Activated naive CD4-positive, alpha-beta T cell treated with anti-CD3 and anti-CD28 coated beads for 36 hours (primary cell): Measurements from ENCODE around the gene LTO1. TPM values are rescaled to one million over a fixed set of nuclear protein-coding genes. Genes with fewer than 3 reads are reported as not detected.

ENCODE experiments used
- CTCF ChIA-PET: fragments of 350-600 bp; sonication (Branson Sonifier 250); formaldehyde crosslinking; loops from one replicate; lab custom pipeline; 2021; ENCODE audit warnings: antibody characterized with exemption; lab: Charles Lee
- DNase-seq: peaks from one replicate; pipeline ENCODE4 v3.0.0-alpha.2; 2020
- H3K27ac Mint-ChIP-seq: one replicate; pipeline ENCODE4 v1.8.0; 2021; ENCODE audit warnings: mild to moderate bottlenecking, mixed read lengths
- H3K27me3 Mint-ChIP-seq: one replicate; pipeline ENCODE4 v1.8.0; 2021; ENCODE audit warnings: low read depth, mixed read lengths
- H3K36me3 Mint-ChIP-seq: one replicate; pipeline ENCODE4 v1.8.0; 2021; ENCODE audit warnings: low read depth, mixed read lengths
- H3K4me1 Mint-ChIP-seq: one replicate; pipeline ENCODE4 v1.8.0; 2021; ENCODE audit warnings: low read depth, mixed read lengths
- H3K4me3 Mint-ChIP-seq: one replicate; pipeline ENCODE4 v1.8.0; 2021; ENCODE audit warnings: mild to moderate bottlenecking, moderate library complexity, mixed read lengths
- H3K9me3 Mint-ChIP-seq: one replicate; pipeline ENCODE4 v1.8.0; 2021; ENCODE audit warnings: mixed read lengths
- intact Hi-C: fragments of 100-400 bp; cut with micrococcal nuclease; formaldehyde crosslinking; loops from one replicate; pipeline ENCODE4 v1.15.1; 2023
- total RNA-seq, 2 experiments: library from RNA; stranded (reverse); gene quantifications; one replicate each; pipeline ENCODE4 v1.2.3, GENCODE V29; 2021

LTO1 gene
- total RNA-seq, 2 experiments from 2014 or later = 14.8 to 14.9 TPM

GRCh38 chr11:69669486-69669885, 5.7 kb downstream of the LTO1 start:
- Mint-ChIP-seq H3K27me3 (no peaks in the 10 kb centered on the region), H3K4me1 (peaks cover 20% of the 10 kb centered on the region), H3K36me3 (peaks cover 20% of the 10 kb centered on the region), H3K9me3 (no peaks in the 10 kb centered on the region), H3K27ac (no peak overlapping the region), H3K4me3 (no peak overlapping the region)
- CTCF ChIA-PET = interaction anchor here (0.8 to 2.8 kb wide), 8 partner anchors 7 to 872 kb away, joined by 3 to 8 read pairs (median 3); no protein-coding TSS in a partner anchor
- intact Hi-C loops = no loop called here
- DNase-seq = no peak

- Mint-ChIP-seq H3K4me1 (peaks cover 7% of the 10 kb centered on the region), H3K27me3 (no peaks in the 10 kb centered on the region), H3K36me3 (peaks cover 22% of the 10 kb centered on the region), H3K9me3 (no peaks in the 10 kb centered on the region), H3K4me3 (no peak overlapping the region), H3K27ac (no peak overlapping the region)
- intact Hi-C loops = no loop called here
- CTCF ChIA-PET = interaction anchor here (1.6 kb wide), 1 partner anchor 48 kb away, joined by 3 read pairs; no protein-coding TSS in a partner anchor
- DNase-seq = no peak
These were observed 7.2 kb downstream of the LTO1 start for GRCh38 chr11:69667619-69668604.

GRCh38 chr11:69666752-69667536, 8.2 kb downstream of the LTO1 start:
- CTCF ChIA-PET = interaction anchor here (0.8 kb wide), 1 partner anchor 150 kb away, joined by 3 read pairs; no protein-coding TSS in a partner anchor
- Mint-ChIP-seq H3K27ac (no peak overlapping the region), H3K9me3 (no peaks in the 10 kb centered on the region), H3K4me3 (no peak overlapping the region), H3K36me3 (peaks cover 22% of the 10 kb centered on the region), H3K27me3 (no peaks in the 10 kb centered on the region), H3K4me1 (peaks cover 4% of the 10 kb centered on the region)
- no peak for DNase-seq
- intact Hi-C loops = no loop called here

- CTCF ChIA-PET = interaction anchor here (0.8 kb wide), 1 partner anchor 150 kb away, joined by 3 read pairs; no protein-coding TSS in a partner anchor
- no peak for DNase-seq
- Mint-ChIP-seq H3K9me3 (no peaks in the 10 kb centered on the region), H3K27me3 (no peaks in the 10 kb centered on the region), H3K4me3 (no peak overlapping the region), H3K36me3 (peaks cover 22% of the 10 kb centered on the region), H3K27ac (no peak overlapping the region), H3K4me1 (peaks cover 4% of the 10 kb centered on the region)
- intact Hi-C loops = no loop called here
These were observed 8.9 kb downstream of the LTO1 start for GRCh38 chr11:69666261-69666660.

GRCh38 chr11:69665669-69666068, 9.5 kb downstream of the LTO1 start:
- CTCF ChIA-PET = interaction anchor here (0.6 kb wide), 1 partner anchor 1227 kb away, joined by 4 read pairs; no protein-coding TSS in a partner anchor
- Mint-ChIP-seq H3K4me1 (peaks cover 4% of the 10 kb centered on the region), H3K9me3 (no peaks in the 10 kb centered on the region), H3K4me3 (no peak overlapping the region), H3K27ac (no peak overlapping the region), H3K36me3 (peaks cover 22% of the 10 kb centered on the region), H3K27me3 (no peaks in the 10 kb centered on the region)
- intact Hi-C loops = no loop called here
- DNase-seq = no peak

- H3K4me3 Mint-ChIP-seq = no peak overlapping the region
- intact Hi-C loops = no loop called here
- H3K36me3 Mint-ChIP-seq = peaks cover 17% of the 10 kb centered on the region
- H3K4me1 Mint-ChIP-seq = no peaks in the 10 kb centered on the region
- H3K27me3 Mint-ChIP-seq = no peaks in the 10 kb centered on the region
- no peak overlapping the region for H3K27ac Mint-ChIP-seq
- CTCF ChIA-PET = interaction anchor here (0.6 kb wide), 1 partner anchor 1226 kb away, joined by 4 read pairs; no protein-coding TSS in a partner anchor
- DNase-seq = no peak
- no peaks in the 10 kb centered on the region for H3K9me3 Mint-ChIP-seq
These were observed 10.3 kb downstream of the LTO1 start for GRCh38 chr11:69664901-69665300.

- intact Hi-C loops = no loop called here
- Mint-ChIP-seq H3K27ac (no peak overlapping the region), H3K27me3 (no peaks in the 10 kb centered on the region), H3K4me1 (no peaks in the 10 kb centered on the region), H3K36me3 (peaks cover 17% of the 10 kb centered on the region), H3K4me3 (no peak overlapping the region), H3K9me3 (no peaks in the 10 kb centered on the region)
- DNase-seq = no peak
- CTCF ChIA-PET = no interaction called here
These were observed 10.9 kb downstream of the LTO1 start for GRCh38 chr11:69664103-69664775.

GRCh38 chr11:69663326-69663725, 11.8 kb downstream of the LTO1 start:
- Mint-ChIP-seq H3K4me3 (no peak overlapping the region), H3K9me3 (no peaks in the 10 kb centered on the region), H3K36me3 (peaks cover 13% of the 10 kb centered on the region), H3K27me3 (no peaks in the 10 kb centered on the region), H3K4me1 (no peaks in the 10 kb centered on the region), H3K27ac (no peak overlapping the region)
- no peak for DNase-seq
- intact Hi-C loops = no loop called here
- CTCF ChIA-PET = no interaction called here

GRCh38 chr11:69662806-69663205, 12.3 kb downstream of the LTO1 start:
- no peaks in the 10 kb centered on the region for H3K9me3 Mint-ChIP-seq
- intact Hi-C loops = no loop called here
- H3K27ac Mint-ChIP-seq = peak overlapping the region; percentile 30
- CTCF ChIA-PET = interaction anchor here (1.5 kb wide), 1 partner anchor 20 kb away, joined by 3 read pairs; no protein-coding TSS in a partner anchor
- no peak for DNase-seq
- no peaks in the 10 kb centered on the region for H3K27me3 Mint-ChIP-seq
- H3K4me1 Mint-ChIP-seq = no peaks in the 10 kb centered on the region
- H3K4me3 Mint-ChIP-seq = no peak overlapping the region
- peaks cover 13% of the 10 kb centered on the region for H3K36me3 Mint-ChIP-seq

- CTCF ChIA-PET = interaction anchor here (0.8 to 1.5 kb wide), 3 partner anchors 8 to 369 kb away, joined by 3 to 4 read pairs (median 3); no protein-coding TSS in a partner anchor
- Mint-ChIP-seq H3K4me3 (no peak overlapping the region), H3K36me3 (peaks cover 8% of the 10 kb centered on the region), H3K27ac (peak overlapping the region; percentile 30), H3K27me3 (no peaks in the 10 kb centered on the region), H3K4me1 (no peaks in the 10 kb centered on the region), H3K9me3 (no peaks in the 10 kb centered on the region)
- DNase-seq = no peak
- intact Hi-C loops = no loop called here
These were observed 13.0 kb downstream of the LTO1 start for GRCh38 chr11:69662021-69662698.

- intact Hi-C loops = no loop called here
- Mint-ChIP-seq H3K36me3 (peaks cover 8% of the 10 kb centered on the region), H3K27me3 (no peaks in the 10 kb centered on the region), H3K9me3 (no peaks in the 10 kb centered on the region), H3K4me3 (no peak overlapping the region), H3K27ac (no peak overlapping the region), H3K4me1 (no peaks in the 10 kb centered on the region)
- CTCF ChIA-PET = no interaction called here
- no peak for DNase-seq
These were observed 13.8 kb downstream of the LTO1 start for GRCh38 chr11:69661413-69661715.
